NCI-H1417 treated with DMSO at 0.1 percent for 48 hours (cell line): ENCODE measurements around the gene SNPH.

Source experiments
- DNase-seq: peaks from one replicate; lab custom pipeline; 2025; lab: John Stamatoyannopoulos, UW

The SNPH gene

DNA sequence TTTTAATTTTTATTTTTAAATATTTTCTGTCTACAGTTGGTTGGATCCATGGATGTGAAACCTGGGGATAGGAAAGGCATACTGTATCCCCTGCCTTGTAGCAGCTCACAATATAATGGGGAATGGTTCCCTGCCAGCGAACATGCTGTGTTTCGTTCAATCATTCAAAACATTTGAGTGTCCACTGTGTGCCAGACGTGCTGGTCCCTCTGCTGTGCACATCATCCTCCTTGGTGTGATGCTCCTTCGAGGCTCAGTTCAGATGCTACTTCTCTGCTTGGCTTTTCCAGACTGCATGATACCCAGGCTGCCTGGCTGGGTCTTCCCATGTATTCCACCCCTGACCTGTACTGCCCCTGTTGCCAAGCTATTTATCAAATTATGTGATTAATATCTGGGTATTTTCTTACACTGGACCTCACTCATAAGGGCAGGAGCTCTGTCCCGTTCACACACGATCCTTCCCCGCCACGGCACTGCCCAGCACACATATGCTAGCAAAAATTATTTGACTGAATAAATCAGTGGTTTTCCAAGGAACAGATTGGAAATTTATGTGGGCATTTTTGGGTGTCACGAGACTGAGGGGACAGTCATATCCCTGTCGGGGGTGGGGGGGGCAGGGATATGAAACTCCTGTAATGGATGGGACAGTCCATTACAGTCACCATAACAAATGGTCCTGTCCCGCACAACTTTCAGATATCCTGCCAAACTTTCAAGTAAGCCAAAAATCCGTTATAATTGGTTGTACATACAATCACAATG, 57.9 kb downstream of the SNPH start:
- DNase-seq, result no peak

DNA sequence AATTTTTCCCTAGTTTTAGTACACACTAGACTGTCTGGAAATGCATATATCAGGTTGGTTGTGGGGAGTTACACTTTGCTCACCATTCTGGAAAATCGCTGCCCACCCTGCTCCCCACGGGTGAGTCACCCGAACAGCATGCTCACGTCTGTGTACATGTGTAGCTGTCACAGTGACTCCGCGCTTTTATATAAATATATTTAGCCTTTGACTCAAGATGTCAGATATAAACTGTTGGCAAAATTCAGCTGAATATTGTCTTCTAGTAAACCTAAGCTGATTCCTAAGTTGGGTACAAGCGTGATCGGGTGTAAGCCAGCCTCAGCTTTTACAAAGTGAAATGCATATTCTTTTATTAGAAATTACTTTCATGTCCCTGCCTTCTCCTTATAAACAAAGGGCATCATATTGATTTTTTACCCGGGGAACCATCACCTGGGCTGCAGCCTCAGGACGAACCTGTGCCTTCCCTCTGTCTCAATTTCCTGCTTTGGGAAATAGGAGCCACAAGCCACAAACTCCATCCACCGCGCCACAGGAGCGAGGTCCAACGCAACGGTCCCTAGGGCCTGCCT, 58.6 kb downstream of the SNPH start:
- DNase-seq, result no peak

- DNase-seq, result peak; percentile 93
Measured at GRCh38 chr20:1325173-1326030, 59.3 kb downstream of the SNPH start.

- no peak for DNase-seq
Measured at GRCh38 chr20:1326031-1326930, 60.2 kb downstream of the SNPH start.

DNA sequence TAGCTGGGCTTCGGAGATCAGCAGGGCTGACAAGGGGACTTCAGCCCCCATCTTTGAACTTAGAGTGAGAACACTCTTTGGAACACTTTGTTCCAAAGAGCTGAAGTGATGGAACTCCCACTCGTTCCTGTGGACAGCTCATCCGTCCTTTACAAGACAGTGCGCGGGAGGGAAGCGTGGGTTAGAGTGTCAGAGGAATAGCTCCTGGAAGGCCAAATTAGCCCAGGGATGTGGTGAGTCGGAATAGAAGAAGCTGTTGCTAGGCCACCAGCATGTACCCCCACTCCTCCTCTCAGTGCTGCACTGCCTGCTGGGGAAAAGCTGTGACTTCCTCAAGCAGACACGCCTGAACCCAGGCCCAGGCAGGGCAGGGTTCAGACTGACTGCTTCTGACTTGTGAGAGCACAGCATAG, 61.2 kb downstream of the SNPH start:
- no peak for DNase-seq

DNA sequence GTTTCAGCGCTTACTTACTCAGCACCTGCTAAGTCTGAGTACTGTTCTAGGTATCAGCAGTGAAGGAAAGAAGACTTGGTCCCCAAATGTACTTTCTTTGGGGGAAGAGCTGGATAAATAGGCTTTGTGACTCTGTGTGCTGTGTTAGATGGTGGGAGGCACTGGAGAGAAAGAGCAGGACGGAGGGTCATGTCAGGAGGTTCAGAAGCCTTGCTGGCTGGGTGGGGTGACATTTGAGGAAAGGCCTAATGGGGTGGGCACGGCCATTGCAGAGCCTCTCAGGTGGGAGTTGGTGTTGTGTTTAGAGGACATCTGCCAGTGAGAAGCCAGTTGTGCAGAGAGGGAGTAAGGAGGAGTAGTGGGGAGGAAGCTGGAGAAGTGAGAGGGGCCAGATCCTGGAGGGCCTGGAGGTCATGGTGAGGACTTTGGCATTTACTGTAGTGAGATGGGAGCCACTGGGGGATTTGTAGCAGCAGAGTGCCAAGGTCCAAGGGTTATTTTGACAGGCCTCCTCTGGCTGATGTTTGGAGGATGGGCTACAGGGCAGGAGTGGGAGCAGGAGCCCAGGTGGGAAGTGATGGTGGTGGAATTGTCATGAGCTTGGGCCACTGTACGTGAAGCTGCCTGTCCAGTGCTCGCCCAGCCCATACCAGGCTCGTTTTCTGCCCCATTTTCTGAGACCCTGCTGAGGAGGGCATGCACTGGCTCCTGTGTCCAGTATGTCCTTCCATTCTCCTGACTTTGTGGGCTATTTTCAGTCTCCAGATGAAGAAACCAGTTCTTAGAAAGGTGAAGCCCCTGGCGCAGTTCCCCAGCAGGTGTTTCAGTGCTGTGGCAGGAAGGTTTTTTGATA, 62.0 kb downstream of the SNPH start:
- DNase-seq, result no peak

DNA sequence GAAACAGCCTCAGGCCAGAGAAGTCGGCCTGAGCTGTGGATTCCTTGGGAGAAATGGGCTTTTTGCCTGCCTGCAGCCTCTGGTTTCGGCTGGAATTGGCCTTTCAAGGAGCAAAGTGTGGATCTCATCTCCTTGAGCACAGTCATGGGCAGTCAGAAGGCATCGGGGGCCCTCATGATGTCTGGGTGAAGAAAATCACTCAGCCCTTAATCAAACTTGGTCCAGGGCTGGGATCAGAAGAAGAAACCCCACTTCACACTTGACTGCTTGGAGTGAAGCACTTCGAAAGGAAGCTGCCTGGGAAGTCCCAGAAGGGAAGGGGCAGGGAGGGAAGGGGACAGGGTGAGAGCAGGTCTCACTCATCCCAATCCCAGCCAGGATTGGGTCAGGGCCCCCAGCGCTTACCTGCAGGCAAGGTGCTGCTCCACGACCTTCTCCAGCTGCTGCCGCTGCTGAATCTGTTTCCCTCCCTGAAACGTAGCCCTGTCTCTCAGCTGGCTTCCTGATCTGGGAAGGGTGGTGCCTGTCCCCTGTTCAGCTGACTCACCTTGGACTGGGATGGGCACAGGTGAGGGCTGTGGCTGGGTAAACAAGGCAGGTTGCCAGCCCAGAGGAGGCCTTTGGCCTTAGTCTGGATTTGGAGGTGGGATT, 62.7 kb downstream of the SNPH start, which contains the start of gene SDCBP2:
Gene SDCBP2 (minus strand): TSS at position 460 of the 651 bp plus-strand sequence. CDS start 8,723 bp downstream, outside the sequence.
- no peak for DNase-seq

GRCh38 chr20:1330075-1330830, 64.2 kb downstream of the SNPH start:
- DNase-seq, result no peak

GRCh38 chr20:1331101-1331500, 65.0 kb downstream of the SNPH start:
- DNase-seq, result no peak

GRCh38 chr20:1331801-1332453, 65.8 kb downstream of the SNPH start:
- DNase-seq, result no peak

- no peak for DNase-seq
Measured at GRCh38 chr20:1332749-1333300, 66.7 kb downstream of the SNPH start.

DNA sequence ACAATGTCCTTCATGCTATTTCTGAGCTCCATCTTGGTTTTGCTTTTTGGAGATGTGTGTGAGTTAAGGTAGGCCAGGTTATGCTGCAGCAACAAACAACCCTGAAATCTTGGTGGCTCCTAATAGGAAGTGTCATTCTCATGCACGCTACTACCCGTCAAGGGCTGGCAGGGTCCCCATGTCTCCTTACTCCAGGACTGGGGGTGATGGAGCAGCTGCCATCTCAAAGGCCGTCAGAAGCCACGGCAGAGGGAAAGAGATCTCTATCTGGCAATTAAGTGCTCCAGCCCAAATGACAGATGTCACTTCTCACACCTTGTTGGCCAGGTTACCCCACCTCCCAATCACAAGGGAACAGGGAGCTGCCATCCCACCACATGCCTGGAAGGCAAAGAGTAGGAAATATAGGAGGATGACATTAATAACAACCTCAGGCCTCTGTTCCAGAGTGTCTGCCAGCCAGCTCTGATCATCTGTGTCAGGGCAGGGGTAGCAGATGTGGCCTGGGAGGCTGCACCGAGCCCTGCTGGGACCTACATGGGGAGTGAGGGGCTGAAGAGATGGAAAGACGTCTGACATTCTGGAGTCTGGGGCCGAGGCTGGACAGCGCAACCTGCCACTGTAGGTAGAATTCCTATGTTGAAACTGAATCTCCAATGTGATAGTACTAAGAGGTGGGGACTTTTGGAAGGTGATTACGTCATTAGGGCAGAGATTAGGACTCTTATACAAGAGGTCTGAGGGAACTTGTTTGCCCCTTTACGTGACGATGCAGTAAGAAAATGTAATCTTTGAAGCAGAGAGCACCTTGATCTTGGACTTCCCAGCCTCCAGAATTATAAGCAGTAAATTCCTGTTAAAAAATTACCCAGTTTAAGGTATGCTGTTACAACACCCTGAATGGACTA, 67.6 kb downstream of the SNPH start:
- DNase-seq, result no peak

DNA sequence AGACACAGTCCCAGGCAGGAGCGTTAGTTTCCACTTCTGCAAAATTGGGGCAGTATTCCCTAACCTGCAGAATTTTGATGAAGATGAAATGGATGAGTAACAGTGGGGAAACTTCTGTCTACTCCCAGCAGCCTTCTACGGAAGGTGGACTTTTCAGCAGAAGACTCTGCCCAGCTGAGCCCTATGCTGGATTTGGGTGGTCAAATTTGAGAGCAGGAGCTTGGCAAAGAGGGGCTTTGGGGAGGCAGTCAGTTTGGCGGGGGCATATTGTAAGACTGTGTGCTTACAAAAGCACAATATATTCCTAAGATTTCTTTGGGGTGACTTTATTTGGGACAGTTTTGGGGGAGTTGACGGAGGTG, 68.3 kb downstream of the SNPH start:
- DNase-seq, result no peak

GRCh38 chr20:1334761-1335160, 68.7 kb downstream of the SNPH start:
- DNase-seq, result no peak

- DNase-seq, result no peak
Measured at GRCh38 chr20:1335961-1336698, 70.0 kb downstream of the SNPH start.

DNA sequence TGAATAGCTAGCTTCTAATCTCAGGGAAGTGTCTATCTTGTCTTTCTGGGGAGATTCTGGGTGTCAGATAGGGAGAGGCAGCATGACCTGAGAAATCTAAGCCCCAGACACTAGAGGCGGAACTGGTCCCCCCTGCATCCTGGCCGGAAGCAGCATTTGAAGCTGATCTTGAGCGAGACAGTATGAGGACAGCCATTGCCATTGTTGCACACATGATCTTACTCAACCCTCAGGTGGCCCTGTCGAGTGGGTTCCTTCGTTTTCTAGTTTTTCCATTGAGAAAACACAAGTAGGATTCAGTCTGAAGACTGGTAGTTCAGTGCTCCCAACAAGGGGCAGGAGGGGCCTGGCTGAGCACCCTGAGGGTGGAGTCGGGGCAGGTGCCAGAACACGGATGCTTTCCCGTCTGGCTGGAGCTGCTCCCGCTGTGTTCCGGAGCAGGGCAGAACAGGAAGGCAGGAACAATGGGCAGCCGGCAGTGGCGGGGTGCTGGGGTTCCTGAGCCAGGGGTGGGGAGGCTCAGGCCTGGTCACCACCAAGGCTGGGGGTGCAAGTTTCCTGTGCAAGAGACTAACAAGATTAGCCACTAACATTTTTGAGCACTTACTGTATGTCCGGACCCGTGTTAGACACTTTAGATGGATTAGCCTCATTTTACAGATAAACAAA, 70.7 kb downstream of the SNPH start:
- no peak for DNase-seq
